Mesothelial cell of epicardium (in vitro differentiated cells): ENCODE data around the gene DCAF7. TPM values are rescaled to one million over a fixed set of nuclear protein-coding genes. Genes with fewer than 3 reads are reported as not detected.

ENCODE experiments used
- DNase-seq, 2 experiments: peaks; one replicate each; pipeline ENCODE4 v3.0.0; 2021; ENCODE audit warnings: low spot score in 2 of 2; ENCODE audit not compliant: unreplicated experiment in 2 of 2
- H3K27ac Mint-ChIP-seq: 2 replicates; pipeline ENCODE4 v1.8.0; 2021; ENCODE audit warnings: mixed read lengths
- H3K27me3 Mint-ChIP-seq: 2 replicates; pipeline ENCODE4 v1.8.0; 2021; ENCODE audit warnings: low read depth, mixed read lengths
- H3K36me3 Mint-ChIP-seq: 2 replicates; pipeline ENCODE4 v1.8.0; 2021; ENCODE audit warnings: mixed read lengths
- H3K4me1 Mint-ChIP-seq: 2 replicates; pipeline ENCODE4 v1.8.0; 2021; ENCODE audit warnings: mixed read lengths
- H3K4me3 Mint-ChIP-seq: 2 replicates; pipeline ENCODE4 v1.8.0; 2021; ENCODE audit warnings: mild to moderate bottlenecking, moderate library complexity, mixed read lengths
- H3K9me3 Mint-ChIP-seq: 2 replicates; pipeline ENCODE4 v1.8.0; 2021; ENCODE audit warnings: mixed read lengths
- total RNA-seq: library from RNA; stranded (reverse); gene quantifications from 3 replicates; pipeline ENCODE4 v1.2.1, GENCODE V29; 2021
- TF ChIP-seq, protein P1 (sequence below): fragments of 200-600 bp; sonication (generic); IDR thresholded peaks from one replicate; pipeline ENCODE4 v1.5.0; 2021; ENCODE audit warnings: antibody characterized with exemption; ENCODE audit not compliant: unreplicated experiment

DCAF7 gene
- total RNA-seq, 1 donor from 2014 or later = 144 TPM

DNA sequence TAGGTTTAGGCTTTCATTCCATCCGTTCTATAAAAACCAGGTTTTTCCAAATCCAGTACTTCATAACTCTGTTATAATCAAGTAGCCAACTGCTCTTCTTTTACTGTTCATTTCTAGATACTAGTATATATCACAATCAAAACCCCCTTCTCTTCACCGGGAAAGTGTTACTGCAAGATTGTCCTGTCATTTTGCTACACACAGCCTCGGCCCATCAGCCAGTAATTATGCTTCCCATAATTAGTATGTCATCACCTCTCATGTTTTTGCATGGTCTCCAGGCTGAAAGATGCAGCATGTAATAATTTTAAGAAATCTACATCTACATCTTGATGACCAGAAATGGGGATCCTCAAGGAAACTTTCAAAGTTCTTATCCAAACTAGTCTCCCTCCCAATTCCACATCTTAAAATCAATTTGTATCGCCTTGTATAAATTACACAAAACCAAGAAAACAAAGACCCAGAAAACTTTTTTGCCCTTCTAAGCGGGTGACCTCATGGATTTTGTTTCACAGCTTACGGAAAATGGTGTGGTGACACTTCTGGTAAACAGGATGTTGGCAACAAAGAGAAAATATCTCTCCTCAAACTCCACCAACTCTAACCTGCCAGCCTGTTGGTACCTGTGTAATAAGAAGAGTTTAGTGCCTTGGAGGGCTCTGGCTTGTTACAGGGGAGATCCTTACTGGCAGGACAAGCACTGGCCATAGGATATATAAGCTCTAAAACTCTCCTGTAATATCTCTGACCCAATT, 59.7 kb downstream of the DCAF7 start:
- TF ChIP-seq, protein P1, sequence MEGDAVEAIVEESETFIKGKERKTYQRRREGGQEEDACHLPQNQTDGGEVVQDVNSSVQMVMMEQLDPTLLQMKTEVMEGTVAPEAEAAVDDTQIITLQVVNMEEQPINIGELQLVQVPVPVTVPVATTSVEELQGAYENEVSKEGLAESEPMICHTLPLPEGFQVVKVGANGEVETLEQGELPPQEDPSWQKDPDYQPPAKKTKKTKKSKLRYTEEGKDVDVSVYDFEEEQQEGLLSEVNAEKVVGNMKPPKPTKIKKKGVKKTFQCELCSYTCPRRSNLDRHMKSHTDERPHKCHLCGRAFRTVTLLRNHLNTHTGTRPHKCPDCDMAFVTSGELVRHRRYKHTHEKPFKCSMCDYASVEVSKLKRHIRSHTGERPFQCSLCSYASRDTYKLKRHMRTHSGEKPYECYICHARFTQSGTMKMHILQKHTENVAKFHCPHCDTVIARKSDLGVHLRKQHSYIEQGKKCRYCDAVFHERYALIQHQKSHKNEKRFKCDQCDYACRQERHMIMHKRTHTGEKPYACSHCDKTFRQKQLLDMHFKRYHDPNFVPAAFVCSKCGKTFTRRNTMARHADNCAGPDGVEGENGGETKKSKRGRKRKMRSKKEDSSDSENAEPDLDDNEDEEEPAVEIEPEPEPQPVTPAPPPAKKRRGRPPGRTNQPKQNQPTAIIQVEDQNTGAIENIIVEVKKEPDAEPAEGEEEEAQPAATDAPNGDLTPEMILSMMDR = no peak
- DNase-seq = no peak
- Mint-ChIP-seq H3K36me3 (peaks cover 24% of the 10 kb centered on the region), H3K27ac (no peak overlapping the region), H3K4me3 (no peak overlapping the region), H3K4me1 (no peaks in the 10 kb centered on the region), H3K9me3 (no peaks in the 10 kb centered on the region), H3K27me3 (no peaks in the 10 kb centered on the region)

DNA sequence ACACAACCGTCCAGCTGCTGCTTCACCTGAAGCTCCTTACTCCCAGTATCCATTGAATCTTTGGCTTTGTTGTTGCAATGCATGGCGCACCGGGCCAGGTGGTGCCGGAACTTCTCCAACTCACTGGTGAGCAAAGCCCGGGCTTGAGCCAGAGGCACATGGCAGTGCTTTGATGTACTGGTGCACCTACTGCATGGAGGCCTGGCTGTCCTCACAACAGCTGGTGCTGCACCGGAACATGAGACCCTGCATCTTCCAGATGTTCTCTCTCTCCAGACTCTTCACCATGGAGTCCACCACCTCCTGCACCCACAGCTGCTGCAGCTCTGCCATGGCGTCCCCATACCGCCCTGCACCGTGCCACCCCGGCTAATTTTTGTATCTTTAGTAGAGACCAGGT, 60.6 kb downstream of the DCAF7 start:
- Mint-ChIP-seq H3K27ac (no peak overlapping the region), H3K36me3 (peaks cover 18% of the 10 kb centered on the region), H3K27me3 (no peaks in the 10 kb centered on the region), H3K4me3 (no peak overlapping the region), H3K4me1 (no peaks in the 10 kb centered on the region), H3K9me3 (no peaks in the 10 kb centered on the region)
- DNase-seq = no peak
- TF ChIP-seq, protein P1 = no peak

DNA sequence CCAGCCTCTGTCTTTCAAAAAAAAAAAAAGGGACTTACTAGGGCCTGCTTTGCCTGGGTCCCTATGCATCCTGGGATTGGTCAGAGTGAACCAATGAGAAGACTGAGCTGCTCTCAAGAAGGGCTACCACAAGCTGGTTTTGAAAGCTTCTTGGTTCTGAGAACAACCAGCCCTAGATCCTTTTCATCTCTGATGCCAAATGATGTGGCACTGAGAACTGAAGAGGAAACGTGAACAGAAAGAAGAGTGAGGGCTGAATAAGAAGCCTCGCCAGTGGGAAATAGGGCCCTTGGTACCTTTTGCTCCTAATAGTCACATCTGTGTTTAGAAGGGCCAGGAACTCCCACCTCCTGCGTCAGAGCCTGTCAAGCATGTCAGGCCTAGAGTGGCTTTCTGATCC, 61.1 kb downstream of the DCAF7 start:
- no peak for DNase-seq
- H3K4me1 Mint-ChIP-seq = no peaks in the 10 kb centered on the region
- peaks cover 13% of the 10 kb centered on the region for H3K36me3 Mint-ChIP-seq
- H3K27ac Mint-ChIP-seq = no peak overlapping the region
- no peaks in the 10 kb centered on the region for H3K27me3 Mint-ChIP-seq
- TF ChIP-seq, protein P1 = no peak
- no peaks in the 10 kb centered on the region for H3K9me3 Mint-ChIP-seq
- no peak overlapping the region for H3K4me3 Mint-ChIP-seq

DNA sequence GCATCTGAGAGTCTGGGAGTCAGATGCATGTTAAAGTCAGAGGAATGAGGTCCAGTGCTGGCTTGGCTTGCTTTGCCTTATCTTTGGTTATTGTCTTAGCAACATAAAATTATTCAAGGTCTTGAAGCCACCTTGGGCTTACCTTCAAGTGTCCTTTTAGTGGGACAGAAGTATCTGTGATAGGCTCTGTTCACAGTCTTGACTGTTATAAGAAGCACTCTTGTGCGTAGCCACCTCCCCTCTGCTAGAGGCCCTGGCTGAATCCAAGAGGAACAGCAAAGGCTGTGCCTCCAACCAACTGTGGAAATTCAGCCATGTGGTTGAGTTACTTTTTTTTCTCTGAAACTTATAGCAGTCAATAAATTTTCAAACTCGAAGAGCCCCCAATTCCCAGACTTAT, 63.4 kb downstream of the DCAF7 start:
- no peak overlapping the region for H3K27ac Mint-ChIP-seq
- peaks cover 8% of the 10 kb centered on the region for H3K27me3 Mint-ChIP-seq

DNA sequence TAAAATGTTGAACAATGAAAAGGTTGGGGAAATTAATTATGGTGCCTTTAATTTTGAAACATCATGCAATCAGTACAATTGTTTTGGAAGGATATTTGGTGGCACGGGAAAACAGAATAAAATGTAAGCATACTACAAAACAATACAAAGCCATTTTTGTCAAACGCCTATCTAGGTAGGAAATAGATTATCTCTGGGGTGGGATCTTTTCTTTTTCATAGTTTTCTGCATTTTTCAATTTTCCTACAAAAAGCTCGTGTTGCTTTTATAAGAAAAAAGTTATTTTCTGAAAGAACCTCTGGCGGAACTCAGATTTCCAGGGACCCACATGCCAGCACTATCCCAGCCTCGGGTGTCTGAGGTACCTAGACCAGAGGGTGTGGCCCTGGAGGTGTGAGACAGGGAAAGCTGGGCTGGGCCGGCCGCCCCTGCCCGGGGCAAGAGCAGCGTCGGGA, 71.0 kb downstream of the DCAF7 start:
- peak overlapping the region; percentile 53 for H3K27ac Mint-ChIP-seq
- peaks cover 15% of the 10 kb centered on the region for H3K4me1 Mint-ChIP-seq
- no peaks in the 10 kb centered on the region for H3K9me3 Mint-ChIP-seq
- peak overlapping the region; percentile 87 for H3K4me3 Mint-ChIP-seq
- DNase-seq = no peak
- no peaks in the 10 kb centered on the region for H3K36me3 Mint-ChIP-seq
- peaks cover 9% of the 10 kb centered on the region for H3K27me3 Mint-ChIP-seq
- TF ChIP-seq, protein P1 = no peak

More for the DNA sequence above, 63.4 kb downstream of the DCAF7 start:
- TF ChIP-seq, protein P1 = no peak
- Mint-ChIP-seq H3K4me1 (no peaks in the 10 kb centered on the region), H3K4me3 (no peak overlapping the region), H3K36me3 (peaks cover 6% of the 10 kb centered on the region), H3K9me3 (no peaks in the 10 kb centered on the region)
- no peak for DNase-seq
